Measurements from ENCODE around the gene SDHAF2.

DNA sequence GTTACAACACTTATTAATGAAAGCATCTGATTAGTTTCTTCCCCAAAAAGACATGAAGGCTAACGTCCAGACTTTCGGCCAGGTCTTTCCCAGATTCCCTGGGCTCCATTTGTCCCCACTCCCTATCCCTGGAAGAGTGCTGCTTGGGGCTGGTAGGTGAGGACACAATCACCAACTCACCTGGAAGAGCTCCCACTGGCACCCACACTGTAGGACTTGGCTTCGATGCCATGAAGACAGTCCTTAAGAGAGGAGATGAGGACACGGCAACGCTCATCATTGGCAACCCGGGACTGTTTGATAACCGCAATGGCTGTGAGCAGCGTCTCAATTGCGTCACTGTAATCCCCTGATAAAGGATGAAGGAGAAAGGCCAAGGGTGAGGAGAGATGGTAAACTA, 18.3 kb upstream of the SDHAF2 start:
- TF ChIP-seq EZH2 (IDR thresholded peaks at IDR 0.05; ENCODE audit: low read length, unreplicated experiment), result no peak
- TF ChIP-seq, protein P1, sequence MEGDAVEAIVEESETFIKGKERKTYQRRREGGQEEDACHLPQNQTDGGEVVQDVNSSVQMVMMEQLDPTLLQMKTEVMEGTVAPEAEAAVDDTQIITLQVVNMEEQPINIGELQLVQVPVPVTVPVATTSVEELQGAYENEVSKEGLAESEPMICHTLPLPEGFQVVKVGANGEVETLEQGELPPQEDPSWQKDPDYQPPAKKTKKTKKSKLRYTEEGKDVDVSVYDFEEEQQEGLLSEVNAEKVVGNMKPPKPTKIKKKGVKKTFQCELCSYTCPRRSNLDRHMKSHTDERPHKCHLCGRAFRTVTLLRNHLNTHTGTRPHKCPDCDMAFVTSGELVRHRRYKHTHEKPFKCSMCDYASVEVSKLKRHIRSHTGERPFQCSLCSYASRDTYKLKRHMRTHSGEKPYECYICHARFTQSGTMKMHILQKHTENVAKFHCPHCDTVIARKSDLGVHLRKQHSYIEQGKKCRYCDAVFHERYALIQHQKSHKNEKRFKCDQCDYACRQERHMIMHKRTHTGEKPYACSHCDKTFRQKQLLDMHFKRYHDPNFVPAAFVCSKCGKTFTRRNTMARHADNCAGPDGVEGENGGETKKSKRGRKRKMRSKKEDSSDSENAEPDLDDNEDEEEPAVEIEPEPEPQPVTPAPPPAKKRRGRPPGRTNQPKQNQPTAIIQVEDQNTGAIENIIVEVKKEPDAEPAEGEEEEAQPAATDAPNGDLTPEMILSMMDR (conservative IDR thresholded peaks at IDR 0.05; ENCODE audit: low read depth, low read length), result no peak

All from PC-3 (cell line).